ENCODE data around the gene RAB1B.
"Not testable (repeated sequence)": the region's sequence is repeated elsewhere in the genome, so short reads cannot be mapped to it uniquely, and the experiment has no call there.

Gene RAB1B

GRCh38 chr11:66239998-66240780 lies 28.2 kb upstream of the RAB1B start:
- no peak for DNase-seq

- no peak for DNase-seq
These were observed 27.7 kb upstream of the RAB1B start for GRCh38 chr11:66240781-66241136.

- no peak for DNase-seq
These were observed 26.2 kb upstream of the RAB1B start for GRCh38 chr11:66242095-66242765.

- DNase-seq, result peak; percentile 50
These were observed 24.5 kb upstream of the RAB1B start for GRCh38 chr11:66243782-66244535.

- no peak for DNase-seq
These were observed 21.1 kb upstream of the RAB1B start for GRCh38 chr11:66247295-66247694.

- DNase-seq, result no peak
These were observed 20.6 kb upstream of the RAB1B start for GRCh38 chr11:66247801-66248200.

GRCh38 chr11:66248903-66249302 lies 19.5 kb upstream of the RAB1B start:
- DNase-seq, result no peak

GRCh38 chr11:66251809-66252208 lies 16.6 kb upstream of the RAB1B start:
- DNase-seq, result no peak

- not testable (repeated sequence) for DNase-seq
These were observed 15.4 kb upstream of the RAB1B start for GRCh38 chr11:66253081-66253480.

- DNase-seq, result no peak
These were observed 10.0 kb upstream of the RAB1B start for GRCh38 chr11:66258473-66258893.

GRCh38 chr11:66259225-66259624 lies 9.2 kb upstream of the RAB1B start:
- DNase-seq, result no peak

- DNase-seq, result no peak
These were observed 8.5 kb upstream of the RAB1B start for GRCh38 chr11:66259956-66260355.

- no peak for DNase-seq
These were observed 6.9 kb upstream of the RAB1B start for GRCh38 chr11:66261578-66261977.

GRCh38 chr11:66262191-66262590 lies 6.2 kb upstream of the RAB1B start:
- DNase-seq, result no peak

- DNase-seq, result no peak
These were observed 5.7 kb upstream of the RAB1B start for GRCh38 chr11:66262696-66263095.

GRCh38 chr11:66263231-66263630 lies 5.2 kb upstream of the RAB1B start:
- DNase-seq, result no peak

- DNase-seq, result no peak
These were observed 4.7 kb upstream of the RAB1B start for GRCh38 chr11:66263785-66264184.

- no peak for DNase-seq
These were observed 4.1 kb upstream of the RAB1B start for GRCh38 chr11:66264383-66264782.

- DNase-seq, result no peak
These were observed 3.5 kb upstream of the RAB1B start for GRCh38 chr11:66264914-66265313.

- no peak for DNase-seq
These were observed 2.7 kb upstream of the RAB1B start for GRCh38 chr11:66265531-66266377.

- no peak for DNase-seq
These were observed 1.9 kb upstream of the RAB1B start for GRCh38 chr11:66266378-66267038.

- DNase-seq, result no peak
These were observed 1.4 kb upstream of the RAB1B start for GRCh38 chr11:66267039-66267378.
